Breast epithelium (tissue), 4 donors: Measurements from ENCODE around the gene DOK5. TPM values are rescaled to one million over a fixed set of nuclear protein-coding genes. Genes with fewer than 3 reads are reported as not detected.

Experiments
- DNase-seq, 2 donors: peaks; one replicate each; pipeline ENCODE4 v3.0.0-alpha.2; 2019; ENCODE audit warnings: low spot score in 2 of 2
- H3K27ac ChIP-seq, 2 donors: fragments of 200-600 bp; sonication (generic) in 1 of 2; one replicate each; pipeline ENCODE4 v1.5.1; 2016 to 2019; ENCODE audit warnings: mild to moderate bottlenecking in 1 of 2
- H3K27me3 ChIP-seq, 2 donors: fragments of 200-600 bp; sonication (generic) in 1 of 2; one replicate each; pipeline versions ENCODE4 v1.5.1 to v1.6.0; 2017 to 2019; ENCODE audit warnings: control low read depth in 1 of 2, mild to moderate bottlenecking in 1 of 2
- H3K36me3 ChIP-seq: fragments of 200-600 bp; one replicate; pipeline ENCODE4 v1.5.1; 2019
- H3K4me1 ChIP-seq, 2 donors: fragments of 200-600 bp; sonication (generic); one replicate each; pipeline ENCODE4 v1.5.1; 2016 to 2019; ENCODE audit warnings: control low read depth in 1 of 2
- H3K4me3 ChIP-seq, 3 donors: fragments of 200-600 bp; sonication (generic); 1 replicate in 2 of 3; 2 replicates in 1 of 3; pipeline ENCODE4 v1.5.1; 2016 to 2019; ENCODE audit warnings: mild to moderate bottlenecking in 3 of 3, moderate library complexity in 2 of 3
- H3K9me3 ChIP-seq, 2 donors: fragments of 200-600 bp; sonication (generic) in 1 of 2; one replicate each; pipeline ENCODE4 v1.5.1; 2016 to 2019; ENCODE audit warnings: control low read depth in 1 of 2
- CTCF ChIP-seq, 3 donors: fragments of 450-650 bp; IDR thresholded peaks; one replicate each; pipeline ENCODE4 v1.5.1; 2016 to 2017; ENCODE audit warnings: antibody characterized with exemption in 3 of 3, mild to moderate bottlenecking in 3 of 3, moderate library complexity in 3 of 3
- POLR2A ChIP-seq: fragments of 450-650 bp; IDR thresholded peaks from one replicate; pipeline ENCODE4 v1.6.1; 2016; ENCODE audit warnings: antibody characterized with exemption, mild to moderate bottlenecking, moderate library complexity
- POLR2AphosphoS5 ChIP-seq, 3 donors: sonication (generic); formaldehyde crosslinking; IDR thresholded peaks; one replicate each; pipeline ENCODE4 v1.6.1; 2017; ENCODE audit warnings: antibody characterized with exemption in 3 of 3
- intact Hi-C: fragments of 100-400 bp; cut with DNase I; formaldehyde crosslinking; loops from one replicate; pipeline ENCODE4 v1.15.1; 2023; ENCODE audit warnings: low total_unique reads
- total RNA-seq, 3 donors: library from RNA; depleted of rRNA; stranded (reverse); fragments of >200 nt; gene quantifications; one replicate each; pipeline ENCODE4 v1.1.0, GENCODE V29; 2016

DOK5 gene
- total RNA-seq, 3 donors from 2014 or later = 2.0 to 4.0 (median 3.4) TPM

GRCh38 chr20:54640800-54641199 is 165.4 kb downstream of the DOK5 start:
- no peaks in the 10 kb centered on the region for H3K36me3 ChIP-seq
- intact Hi-C loops = no loop called here
- H3K27me3 ChIP-seq = no peaks in the 10 kb centered on the region
- no peaks in the 10 kb centered on the region for H3K4me1 ChIP-seq
- TF ChIP-seq CTCF (IDR thresholded peaks at IDR 0.05) (no peak), POLR2AphosphoS5 (IDR thresholded peaks at IDR 0.05) (no peak), POLR2A (no peak)
- no peak overlapping the region for H3K4me3 ChIP-seq
- H3K9me3 ChIP-seq = no peaks in the 10 kb centered on the region
- H3K27ac ChIP-seq = no peak overlapping the region
- DNase-seq = no peak

GRCh38 chr20:54642864-54643667 is 167.7 kb downstream of the DOK5 start:
- no peak for DNase-seq
- H3K9me3 ChIP-seq = no peaks in the 10 kb centered on the region
- no peak overlapping the region for H3K27ac ChIP-seq
- no peaks in the 10 kb centered on the region for H3K4me1 ChIP-seq
- no peak overlapping the region for H3K4me3 ChIP-seq
- H3K27me3 ChIP-seq = no peaks in the 10 kb centered on the region
- TF ChIP-seq CTCF (IDR thresholded peaks at IDR 0.05) (no peak), POLR2AphosphoS5 (IDR thresholded peaks at IDR 0.05) (no peak), POLR2A (no peak)
- H3K36me3 ChIP-seq = no peaks in the 10 kb centered on the region
- intact Hi-C loops = no loop called here

- no peaks in the 10 kb centered on the region for H3K9me3 ChIP-seq
- TF ChIP-seq POLR2AphosphoS5 (IDR thresholded peaks at IDR 0.05) (no peak), CTCF (IDR thresholded peaks at IDR 0.05) (no peak), POLR2A (no peak)
- intact Hi-C loops = no loop called here
- no peaks in the 10 kb centered on the region for H3K4me1 ChIP-seq
- no peak overlapping the region for H3K4me3 ChIP-seq
- H3K27me3 ChIP-seq = no peaks in the 10 kb centered on the region
- DNase-seq = no peak
- H3K27ac ChIP-seq = no peak overlapping the region
- no peaks in the 10 kb centered on the region for H3K36me3 ChIP-seq
Measured at GRCh38 chr20:54643761-54644160, 168.4 kb downstream of the DOK5 start.

GRCh38 chr20:54645445-54646155 is 170.2 kb downstream of the DOK5 start:
- no peaks in the 10 kb centered on the region for H3K4me1 ChIP-seq
- TF ChIP-seq POLR2AphosphoS5 (IDR thresholded peaks at IDR 0.05) = no peak
- TF ChIP-seq POLR2A = no peak
- TF ChIP-seq CTCF (IDR thresholded peaks at IDR 0.05) = no peak
- intact Hi-C loops = no loop called here
- H3K27me3 ChIP-seq = no peaks in the 10 kb centered on the region
- DNase-seq = no peak
- no peak overlapping the region for H3K27ac ChIP-seq
- H3K4me3 ChIP-seq = no peak overlapping the region
- no peaks in the 10 kb centered on the region for H3K9me3 ChIP-seq
- no peaks in the 10 kb centered on the region for H3K36me3 ChIP-seq

GRCh38 chr20:54646156-54646517 is 170.7 kb downstream of the DOK5 start:
- H3K4me3 ChIP-seq = no peak overlapping the region
- intact Hi-C loops = no loop called here
- no peaks in the 10 kb centered on the region for H3K4me1 ChIP-seq
- H3K9me3 ChIP-seq = no peaks in the 10 kb centered on the region
- H3K27ac ChIP-seq = no peak overlapping the region
- TF ChIP-seq POLR2AphosphoS5 (IDR thresholded peaks at IDR 0.05) = no peak
- no peak for TF ChIP-seq CTCF (IDR thresholded peaks at IDR 0.05)
- TF ChIP-seq POLR2A = no peak
- DNase-seq = no peak
- H3K27me3 ChIP-seq = no peaks in the 10 kb centered on the region
- H3K36me3 ChIP-seq = no peaks in the 10 kb centered on the region
